ENCODE data around the gene NDUFA11.

Gene NDUFA11

DNA sequence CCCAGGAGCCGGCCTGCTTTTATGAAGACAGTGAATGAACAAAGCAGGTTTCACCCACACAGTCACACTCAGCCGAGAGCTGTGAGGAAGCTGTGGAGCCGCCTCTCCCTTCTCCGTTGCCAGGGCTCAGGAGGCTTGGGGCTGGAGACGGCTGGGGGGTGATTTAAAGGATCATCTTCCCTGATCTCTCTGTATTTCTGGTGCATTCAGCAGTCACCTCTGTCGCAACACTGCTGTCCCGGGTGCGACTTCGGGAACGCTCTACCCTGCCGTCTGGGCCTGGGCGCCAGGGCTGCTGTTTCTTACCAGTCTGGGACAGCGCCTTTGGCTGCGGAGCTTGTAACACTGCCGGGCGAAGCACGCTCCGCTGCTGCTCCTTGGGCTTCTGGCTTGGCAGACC is 28.6 kb upstream of the NDUFA11 start:
- DNase-seq, result no peak

DNA sequence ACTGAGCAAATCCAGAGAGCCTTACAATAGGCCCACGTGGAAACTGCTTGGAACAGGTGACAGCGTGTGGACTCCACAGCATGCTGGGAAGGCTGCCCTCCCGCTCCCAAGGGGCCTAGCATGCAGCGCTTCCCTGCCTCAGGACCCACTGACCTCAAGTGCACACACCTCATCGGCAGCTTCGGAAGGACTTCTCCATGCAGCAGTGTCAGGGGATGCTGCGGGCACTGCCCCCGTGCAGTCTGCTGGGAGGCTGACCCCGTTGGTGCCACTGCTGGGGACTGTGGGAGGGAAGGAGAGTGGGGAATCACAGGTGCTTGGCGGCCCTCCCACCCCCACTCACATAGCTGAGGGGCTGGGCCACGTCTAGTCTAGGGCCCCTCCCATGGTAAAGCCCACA is 27.7 kb upstream of the NDUFA11 start:
- no peak for DNase-seq

GRCh38 chr19:5929625-5930024 is 26.0 kb upstream of the NDUFA11 start:
- no peak for DNase-seq

GRCh38 chr19:5929179-5929578 is 25.6 kb upstream of the NDUFA11 start:
- no peak for DNase-seq

- no peak for DNase-seq
Measured at GRCh38 chr19:5927441-5927821, 23.8 kb upstream of the NDUFA11 start.

DNA sequence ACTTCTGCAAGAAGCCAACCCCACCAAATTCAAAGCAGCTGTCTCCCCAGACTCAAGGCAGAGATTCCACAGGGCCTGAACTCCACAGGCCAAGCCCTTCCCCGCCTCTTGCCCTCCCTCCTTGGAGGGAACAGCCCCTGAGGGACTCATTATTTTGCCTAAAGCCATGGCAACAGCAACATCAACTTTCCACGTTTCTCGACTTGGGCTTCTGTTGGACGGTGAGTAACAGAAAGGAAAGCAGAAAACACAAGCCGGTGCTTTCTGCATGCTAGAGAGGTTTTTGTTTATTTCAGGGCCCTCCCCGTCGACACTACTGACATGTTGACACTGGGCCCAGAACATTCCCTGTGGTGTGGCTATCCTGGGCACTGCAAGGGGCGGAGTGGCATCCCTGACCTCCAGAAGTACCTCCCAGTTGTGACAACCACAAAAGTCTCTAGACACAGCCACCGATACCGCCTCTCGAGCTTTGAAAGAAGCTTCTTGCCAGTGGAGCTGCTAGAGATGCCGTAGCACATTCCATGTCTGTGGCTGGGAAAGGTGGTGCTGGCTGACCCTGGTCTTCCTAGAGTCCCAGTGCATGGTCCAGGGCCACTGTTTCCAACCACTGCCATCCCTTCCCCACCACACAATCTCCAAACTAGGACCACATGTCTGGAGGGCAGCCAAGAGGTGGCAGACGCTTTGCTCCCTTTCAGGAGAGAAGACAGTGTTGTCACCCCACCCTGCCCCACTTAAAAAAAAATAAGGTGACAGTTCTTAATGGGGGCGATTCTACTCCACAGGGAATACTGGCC is 23.3 kb upstream of the NDUFA11 start:
- no peak for DNase-seq

DNA sequence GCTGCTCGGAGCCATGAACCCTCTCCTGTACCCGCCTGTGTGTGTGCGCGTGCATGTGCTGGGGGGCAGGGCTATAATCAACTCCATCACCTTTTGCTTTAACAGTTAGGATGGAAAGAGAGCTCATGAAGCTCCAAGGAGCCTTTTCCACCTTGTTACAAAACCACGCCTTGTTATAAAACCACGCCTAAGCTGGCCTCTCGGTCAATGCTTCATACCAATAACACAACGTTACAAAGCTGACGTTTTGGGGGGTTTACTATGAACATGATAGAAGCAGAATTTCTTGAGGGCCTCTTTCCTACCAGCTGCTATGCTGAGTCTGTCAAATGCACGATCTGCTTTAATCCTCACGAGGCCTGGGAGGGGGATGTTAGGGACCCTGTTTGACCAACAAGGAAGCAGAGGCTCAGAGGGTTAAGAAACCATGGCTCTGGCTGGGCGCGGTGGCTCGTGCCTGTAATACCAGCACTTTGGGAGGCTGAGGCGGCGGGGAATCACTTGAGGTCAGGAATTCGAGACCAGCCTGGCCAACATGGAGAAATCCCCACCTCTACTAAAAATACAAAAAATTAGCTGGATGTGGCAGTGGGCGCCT is 22.3 kb upstream of the NDUFA11 start:
- DNase-seq, result no peak

GRCh38 chr19:5923356-5923755 is 19.8 kb upstream of the NDUFA11 start:
- DNase-seq, result no peak

GRCh38 chr19:5922161-5922545 is 18.6 kb upstream of the NDUFA11 start:
- DNase-seq, result no peak

- DNase-seq, result no peak
Measured at GRCh38 chr19:5921516-5922160, 18.0 kb upstream of the NDUFA11 start.

DNA sequence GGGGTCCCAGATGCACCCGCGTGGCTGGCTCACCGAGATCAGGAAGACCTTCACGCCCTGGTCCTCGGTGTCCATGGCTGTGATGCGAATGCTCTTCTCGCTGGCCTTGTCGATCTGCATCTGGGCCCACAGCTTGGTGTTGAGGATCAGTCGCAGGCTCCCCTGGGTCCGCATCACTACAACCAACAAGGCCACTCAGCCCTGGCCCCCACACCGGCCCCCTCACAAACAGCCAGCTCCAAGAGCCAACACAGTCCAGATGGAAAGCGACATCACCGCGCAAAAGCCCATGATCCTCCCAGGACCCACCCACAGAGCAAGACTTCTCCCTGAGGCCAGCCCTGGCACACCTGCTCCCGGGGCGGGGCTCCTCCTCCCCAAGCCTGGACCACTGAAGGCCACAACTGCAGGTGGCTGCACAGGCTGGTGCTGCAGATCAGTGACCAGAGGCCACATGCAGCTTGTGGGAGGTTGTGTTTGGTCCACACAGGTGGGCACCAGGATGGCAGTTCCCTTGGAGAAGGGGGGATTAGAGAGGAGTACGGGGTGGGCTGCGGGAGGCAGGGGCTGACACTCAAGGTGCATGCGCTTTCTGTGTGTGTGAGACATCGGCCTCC is 15.0 kb upstream of the NDUFA11 start:
- no peak for DNase-seq

DNA sequence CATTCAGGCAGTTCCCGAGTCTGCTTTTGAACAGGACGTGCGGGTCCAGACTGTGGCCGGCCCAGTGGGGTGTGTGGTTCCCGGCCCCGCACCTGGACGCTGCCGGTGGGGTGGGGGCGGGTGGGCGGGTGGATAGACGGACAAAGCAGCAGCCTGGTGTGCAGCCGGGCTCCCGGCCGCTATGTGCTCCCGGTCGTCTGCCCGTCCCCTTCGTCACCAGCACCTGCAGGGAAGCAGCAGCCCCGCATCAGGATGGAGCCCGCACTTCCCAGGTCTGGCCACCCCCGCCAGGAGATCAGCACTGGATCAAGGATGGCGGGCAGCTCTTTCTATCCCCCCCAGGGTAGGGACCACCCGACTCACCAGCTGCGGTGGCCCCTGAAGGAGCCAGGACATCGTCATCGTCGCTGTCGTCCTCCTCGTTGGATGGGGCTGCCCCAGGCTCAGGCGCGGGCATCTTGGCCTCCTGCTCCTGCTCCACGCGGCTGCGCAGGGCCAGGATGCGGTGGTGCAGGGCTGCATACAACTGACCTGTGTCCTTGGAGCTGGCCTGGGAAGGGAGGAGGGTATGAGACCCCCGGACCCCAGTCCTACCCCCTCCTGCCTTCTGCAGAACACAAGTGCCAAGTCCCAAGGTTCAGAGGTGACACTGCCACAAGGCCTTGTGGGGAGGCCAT is 14.0 kb upstream of the NDUFA11 start:
- no peak for DNase-seq

DNA sequence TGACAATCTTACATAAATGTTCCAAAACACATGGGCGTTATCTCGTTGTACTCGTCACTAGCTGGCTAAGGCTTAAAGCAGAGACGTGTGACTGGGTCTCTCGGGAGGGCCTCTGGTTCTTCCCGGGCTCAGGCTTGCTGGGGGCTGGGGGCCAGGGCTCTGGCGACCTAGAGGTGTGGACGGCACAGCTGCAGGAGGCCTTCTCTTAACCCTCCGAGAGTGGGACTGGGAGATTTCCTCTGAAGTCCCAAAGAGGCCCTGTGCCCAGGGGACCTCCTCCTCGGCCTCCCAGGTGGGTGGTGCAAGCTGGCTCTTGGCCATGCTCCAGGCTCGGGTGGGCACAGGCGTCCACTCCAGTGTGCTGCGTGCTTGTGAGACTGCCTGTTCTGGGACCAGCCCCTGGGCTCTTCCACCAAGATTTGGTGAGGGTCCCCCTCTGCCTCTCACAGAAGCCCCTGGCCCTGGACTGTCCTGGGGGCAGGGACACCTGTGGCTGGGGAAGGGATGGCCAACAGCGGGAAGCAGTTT is 12.7 kb upstream of the NDUFA11 start:
- no peak for DNase-seq

GRCh38 chr19:5915782-5916165 is 12.2 kb upstream of the NDUFA11 start:
- DNase-seq, result no peak

DNA sequence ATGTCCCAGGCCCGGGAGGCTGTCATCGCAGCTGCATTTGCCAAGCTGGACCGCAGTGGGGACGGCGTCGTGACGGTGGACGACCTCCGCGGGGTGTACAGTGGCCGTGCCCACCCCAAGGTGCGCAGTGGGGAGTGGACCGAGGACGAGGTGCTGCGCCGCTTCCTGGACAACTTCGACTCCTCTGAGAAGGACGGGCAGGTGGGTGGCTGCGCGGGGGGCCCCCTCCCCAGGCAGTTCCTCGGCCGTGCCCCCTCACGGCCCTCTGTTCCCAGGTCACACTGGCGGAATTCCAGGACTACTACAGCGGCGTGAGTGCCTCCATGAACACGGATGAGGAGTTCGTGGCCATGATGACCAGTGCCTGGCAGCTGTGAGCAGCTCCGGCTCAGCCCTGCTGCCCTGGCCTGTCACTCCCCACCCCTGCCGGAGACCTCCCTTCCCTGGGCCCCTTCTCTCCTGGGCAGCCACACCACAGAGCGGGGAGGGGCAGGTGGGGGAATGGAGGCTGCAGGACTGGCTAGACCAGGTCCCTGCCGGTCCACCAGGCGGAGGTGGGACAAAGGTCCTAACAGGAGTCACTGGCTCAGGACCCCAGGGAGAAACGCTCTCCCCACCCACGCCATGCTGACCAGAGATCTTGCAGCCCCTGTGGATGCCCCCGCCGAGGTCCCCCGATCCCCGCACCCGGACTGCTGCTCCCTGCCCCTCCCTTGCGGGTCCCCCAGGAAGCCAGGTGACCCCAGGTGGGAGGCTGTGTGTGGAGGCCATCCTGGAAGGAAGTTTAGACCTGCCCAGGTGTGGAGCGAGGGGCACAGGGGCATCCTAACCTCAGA is 11.6 kb upstream of the NDUFA11 start:
- no peak for DNase-seq

GRCh38 chr19:5914358-5914774 is 10.8 kb upstream of the NDUFA11 start:
- no peak for DNase-seq

DNA sequence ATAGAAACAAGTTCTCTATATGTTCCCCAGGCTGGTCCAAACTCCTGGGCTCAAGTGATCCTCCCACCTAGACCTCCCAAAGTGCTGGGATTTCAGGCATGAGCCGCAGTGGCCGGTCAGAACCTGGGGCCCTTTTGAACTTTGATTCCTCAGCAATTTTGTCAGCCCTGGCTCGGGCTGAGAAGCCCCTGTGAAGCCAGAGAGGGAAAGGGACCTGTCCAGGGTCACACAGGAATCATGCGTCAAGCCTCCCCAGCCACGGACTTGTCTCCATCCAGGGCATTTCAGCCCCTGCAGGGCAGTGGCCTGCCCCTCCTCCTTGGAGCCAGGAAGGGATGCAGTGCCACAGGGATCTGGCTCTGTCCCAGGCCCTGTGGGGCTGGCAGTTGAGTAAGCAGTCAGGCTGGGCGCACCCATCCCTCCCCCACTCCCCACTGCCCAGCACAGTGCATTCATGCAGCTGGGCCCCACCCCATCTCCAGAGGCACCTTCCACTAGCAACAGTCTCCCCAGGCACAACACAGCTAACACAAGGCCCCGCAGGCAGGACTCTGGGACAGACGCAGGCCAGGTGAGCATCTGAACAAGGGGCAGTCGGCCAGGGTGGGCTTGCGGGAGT is 10.3 kb upstream of the NDUFA11 start, which contains the start of gene CAPS:
CAPS (plus strand) TSS at position 516 of the 619 bp plus-strand sequence. CDS start 153 bp downstream, outside the sequence.
- DNase-seq, result no peak

DNA sequence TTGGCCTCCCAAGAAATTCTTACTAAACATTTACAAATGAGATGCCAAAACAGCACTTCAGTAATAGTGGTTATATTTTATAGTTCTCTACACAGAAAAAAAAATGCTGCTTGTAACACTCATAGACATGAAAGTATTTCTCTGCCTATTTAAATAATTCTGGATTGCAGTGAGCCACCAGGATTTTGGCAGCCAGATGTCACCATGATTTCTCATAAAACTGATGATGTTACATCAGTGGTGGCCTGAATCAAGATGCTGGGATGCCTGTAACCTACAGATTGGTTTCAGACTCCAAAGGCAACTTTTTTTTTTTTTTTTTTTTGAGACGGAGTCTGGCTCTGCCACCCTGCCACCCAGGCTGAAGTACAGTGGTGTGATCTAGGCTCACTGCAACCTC is 7.8 kb upstream of the NDUFA11 start:
- DNase-seq, result no peak

- no peak for DNase-seq
Measured at GRCh38 chr19:5910638-5910907, 7.0 kb upstream of the NDUFA11 start.

GRCh38 chr19:5908773-5909442 is 5.3 kb upstream of the NDUFA11 start:
- no peak for DNase-seq

DNA sequence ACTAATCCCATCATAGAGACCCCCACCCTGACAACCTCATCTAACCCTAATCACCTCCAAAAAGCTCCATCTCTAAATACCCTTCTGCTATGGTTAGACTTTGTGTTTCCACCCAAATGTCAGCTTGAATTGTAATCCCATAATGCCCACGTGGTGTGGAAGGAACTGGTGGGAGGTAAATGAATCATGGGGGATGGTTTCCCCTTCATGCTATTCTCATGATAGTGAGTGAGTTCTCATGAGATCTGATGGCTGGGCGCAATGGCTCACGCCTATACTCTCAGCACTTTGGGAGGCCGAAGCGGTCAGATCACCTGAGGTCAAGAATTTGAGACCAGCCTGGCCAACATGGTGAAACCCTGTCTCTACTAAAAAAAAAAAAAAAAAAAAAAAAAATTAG is 3.7 kb upstream of the NDUFA11 start:
- DNase-seq, result no peak

Measured in activated CD4-positive, alpha-beta T cell treated with anti-CD3 and anti-CD28 coated beads, Interleukin-2, amount 50 U/mL, for 1 hour (primary cell).